ENCODE results near the gene ZNF664.

The ZNF664 gene

GRCh38 chr12:123979566-123979965 is 6.6 kb downstream of the ZNF664 start:
- no peak for DNase-seq (ENCODE audit: low read depth)
- no peak overlapping the region for H3K4me3 ChIP-seq (ENCODE audit: low read length)
- TF ChIP-seq CTCF (IDR thresholded peaks at IDR 0.05; ENCODE audit: insufficient read depth, low read depth, low read length, missing control alignments) = no peak

- DNase-seq (ENCODE audit: low read depth) = no peak
- TF ChIP-seq CTCF (IDR thresholded peaks at IDR 0.05; ENCODE audit: insufficient read depth, low read depth, low read length, missing control alignments) = no peak
- H3K4me3 ChIP-seq (ENCODE audit: low read length) = no peak overlapping the region
These were observed 9.3 kb downstream of the ZNF664 start for GRCh38 chr12:123982269-123982668.

- H3K4me3 ChIP-seq (ENCODE audit: low read length) = no peak overlapping the region
- peak; percentile 74 for TF ChIP-seq CTCF (IDR thresholded peaks at IDR 0.05; ENCODE audit: insufficient read depth, low read depth, low read length, missing control alignments)
- peak; percentile 80 for DNase-seq (ENCODE audit: low read depth)
These were observed 10.9 kb downstream of the ZNF664 start for GRCh38 chr12:123983822-123984485.

GRCh38 chr12:123984903-123985302 is 11.9 kb downstream of the ZNF664 start:
- TF ChIP-seq CTCF (IDR thresholded peaks at IDR 0.05; ENCODE audit: insufficient read depth, low read depth, low read length, missing control alignments) = no peak
- DNase-seq (ENCODE audit: low read depth) = no peak
- H3K4me3 ChIP-seq (ENCODE audit: low read length) = no peak overlapping the region

- H3K4me3 ChIP-seq (ENCODE audit: low read length) = no peak overlapping the region
- no peak for TF ChIP-seq CTCF (IDR thresholded peaks at IDR 0.05; ENCODE audit: insufficient read depth, low read depth, low read length, missing control alignments)
- no peak for DNase-seq (ENCODE audit: low read depth)
These were observed 13.5 kb downstream of the ZNF664 start for GRCh38 chr12:123986374-123986965.

GRCh38 chr12:123987022-123987421 is 14.0 kb downstream of the ZNF664 start:
- no peak overlapping the region for H3K4me3 ChIP-seq (ENCODE audit: low read length)
- TF ChIP-seq CTCF (IDR thresholded peaks at IDR 0.05; ENCODE audit: insufficient read depth, low read depth, low read length, missing control alignments) = no peak
- DNase-seq (ENCODE audit: low read depth) = no peak

GRCh38 chr12:123989168-123989567 is 16.2 kb downstream of the ZNF664 start:
- TF ChIP-seq CTCF (IDR thresholded peaks at IDR 0.05; ENCODE audit: insufficient read depth, low read depth, low read length, missing control alignments) = no peak
- no peak for DNase-seq (ENCODE audit: low read depth)
- no peak overlapping the region for H3K4me3 ChIP-seq (ENCODE audit: low read length)

Data from epithelial cell of esophagus (primary cell).